ENCODE measurements around the gene SYDE1. TPM values are rescaled to one million over a fixed set of nuclear protein-coding genes. Genes with fewer than 3 reads are reported as not detected.
A peak's percentile ranks its signal among the peaks of the same experiment; 100 is the strongest.
"Not testable (repeated sequence)": the region's sequence is repeated elsewhere in the genome, so short reads cannot be mapped to it uniquely, and the experiment has no call there.

Gene SYDE1
- total RNA-seq, 1 donor from 2014 or later: 0.53 TPM

GRCh38 chr19:15075806-15076205 lies 31.4 kb upstream of the SYDE1 start:
- H3K27me3 ChIP-seq (ENCODE audit: control insufficient read depth, insufficient read depth, low read length): no peaks in the 10 kb centered on the region
- no peak overlapping the region for H3K4me3 ChIP-seq (ENCODE audit: low read depth, low read length)
- H3K36me3 ChIP-seq (ENCODE audit: control insufficient read depth, insufficient read depth, low read length): no peaks in the 10 kb centered on the region
- no peak for TF ChIP-seq CTCF (IDR thresholded peaks at IDR 0.05; ENCODE audit: insufficient read depth, low read length, severe bottlenecking)
- DNase-seq (ENCODE audit: low read depth) (no peak), FAIRE-seq (no peak)

- H3K27me3 ChIP-seq (ENCODE audit: control insufficient read depth, insufficient read depth, low read length); DNase-seq (ENCODE audit: low read depth); H3K36me3 ChIP-seq (ENCODE audit: control insufficient read depth, insufficient read depth, low read length); H3K4me3 ChIP-seq (ENCODE audit: low read depth, low read length); FAIRE-seq: not testable (repeated sequence)
Measured at GRCh38 chr19:15080002-15080401, 27.2 kb upstream of the SYDE1 start.

GRCh38 chr19:15081911-15082310 lies 25.3 kb upstream of the SYDE1 start, which contains the start of gene OR1I1:
Gene OR1I1, plus strand, starts transcription at chr19:15082211. Its CDS starts 4,855 bp downstream, at chr19:15087066.
- H3K4me3 ChIP-seq (ENCODE audit: low read depth, low read length): no peak within 1 kb of the TSS
- FAIRE-seq: no peak
- no peaks in the 10 kb centered on the region for H3K36me3 ChIP-seq (ENCODE audit: control insufficient read depth, insufficient read depth, low read length)
- no peak for TF ChIP-seq CTCF (IDR thresholded peaks at IDR 0.05; ENCODE audit: insufficient read depth, low read length, severe bottlenecking)
- DNase-seq (ENCODE audit: low read depth): no peak
- H3K27me3 ChIP-seq (ENCODE audit: control insufficient read depth, insufficient read depth, low read length): no peaks in the 10 kb centered on the region

GRCh38 chr19:15087182-15087581 lies 20.0 kb upstream of the SYDE1 start:
- TF ChIP-seq CTCF (IDR thresholded peaks at IDR 0.05; ENCODE audit: insufficient read depth, low read length, severe bottlenecking): no peak
- FAIRE-seq (no peak), DNase-seq (ENCODE audit: low read depth) (no peak)
- Histone ChIP-seq H3K27me3 (ENCODE audit: control insufficient read depth, insufficient read depth, low read length) (no peaks in the 10 kb centered on the region), H3K4me3 (ENCODE audit: low read depth, low read length) (no peak overlapping the region), H3K36me3 (ENCODE audit: control insufficient read depth, insufficient read depth, low read length) (no peaks in the 10 kb centered on the region)

- no peak overlapping the region for H3K4me3 ChIP-seq (ENCODE audit: low read depth, low read length)
- H3K27me3 ChIP-seq (ENCODE audit: control insufficient read depth, insufficient read depth, low read length): no peaks in the 10 kb centered on the region
- H3K36me3 ChIP-seq (ENCODE audit: control insufficient read depth, insufficient read depth, low read length): no peaks in the 10 kb centered on the region
- FAIRE-seq: no peak
- DNase-seq (ENCODE audit: low read depth): peak; percentile 64
- TF ChIP-seq CTCF (IDR thresholded peaks at IDR 0.05; ENCODE audit: insufficient read depth, low read length, severe bottlenecking): peak; percentile 57
Measured at GRCh38 chr19:15091918-15092753, 15.1 kb upstream of the SYDE1 start.

- no peaks in the 10 kb centered on the region for H3K36me3 ChIP-seq (ENCODE audit: control insufficient read depth, insufficient read depth, low read length)
- DNase-seq (ENCODE audit: low read depth) (no peak), FAIRE-seq (no peak)
- H3K27me3 ChIP-seq (ENCODE audit: control insufficient read depth, insufficient read depth, low read length): no peaks in the 10 kb centered on the region
- no peak for TF ChIP-seq CTCF (IDR thresholded peaks at IDR 0.05; ENCODE audit: insufficient read depth, low read length, severe bottlenecking)
- H3K4me3 ChIP-seq (ENCODE audit: low read depth, low read length): no peak overlapping the region
Measured at GRCh38 chr19:15093001-15093400, 14.2 kb upstream of the SYDE1 start.

Measured in bronchial epithelial cell (primary cell).